Panc1 (cell line): ENCODE results near the gene RTF1. TPM values are rescaled to one million over a fixed set of nuclear protein-coding genes. Genes with fewer than 3 reads are reported as not detected.

Experiments
- ATAC-seq: fragments of 200-7000 bp; cut with Tn5 transposase; 2 replicates; pipeline ENCODE4 v1.9.1; 2020; ENCODE audit warnings: mild to moderate bottlenecking, moderate library complexity
- BruUV-seq: library from RNA; stranded (reverse); fragments of 400-500 nt; replicated peaks from 2 replicates; lab custom pipeline; 2021; lab: Mats Ljungman, UMichigan
- CTCF ChIA-PET: fragments of 300-600 bp; sonication (Branson Sonifier 250); formaldehyde crosslinking; loops from one replicate; lab custom pipeline; 2022; ENCODE audit warnings: antibody characterized with exemption; lab: Charles Lee
- POLR2A ChIA-PET: fragments of 300-600 bp; sonication (Branson Sonifier 250); formaldehyde crosslinking; loops from one replicate; lab custom pipeline; 2022; ENCODE audit warnings: antibody characterized with exemption; lab: Charles Lee
- DNase-seq: peaks from one replicate; pipeline ENCODE4 v3.0.0-alpha.2; 2010; ENCODE audit warnings: low read depth, low spot score
- H3K27ac ChIP-seq: 2 replicates; pipeline ENCODE4 v1.5.1; 2011; ENCODE audit warnings: mild to moderate bottlenecking, low read length, inconsistent platforms
- H3K27me3 ChIP-seq: fragments of 200-500 bp; sonication (Bioruptor generic); 2 replicates; pipeline ENCODE4 v1.6.0; 2014; ENCODE audit warnings: low read length, inconsistent platforms; ENCODE audit not compliant: control insufficient read depth, insufficient read depth
- H3K36me3 ChIP-seq: fragments of 200-500 bp; sonication (Bioruptor generic); 2 replicates; pipeline ENCODE4 v1.5.1; 2014; ENCODE audit warnings: inconsistent platforms, mild to moderate bottlenecking, low read length, moderate library complexity; ENCODE audit not compliant: control insufficient read depth, insufficient read depth
- H3K4me1 ChIP-seq: 2 replicates; pipeline ENCODE4 v1.5.1; 2011; ENCODE audit warnings: inconsistent platforms, mild to moderate bottlenecking, low read length, moderate library complexity; ENCODE audit not compliant: control insufficient read depth, insufficient read depth
- H3K4me3 ChIP-seq, 2 experiments: 2 replicates each; pipeline ENCODE4 v1.5.1; 2011 to 2012; ENCODE audit warnings: low read depth in 2 of 2, low read length in 2 of 2, mild to moderate bottlenecking in 2 of 2, inconsistent platforms in 1 of 2, moderate library complexity in 1 of 2
- H3K9me3 ChIP-seq: fragments of 200-500 bp; sonication (Bioruptor generic); 2 replicates; pipeline ENCODE4 v1.5.1; 2014; ENCODE audit warnings: low read depth, mild to moderate bottlenecking, inconsistent platforms, low read length, moderate library complexity; ENCODE audit not compliant: control insufficient read depth, insufficient read depth
- CTCF ChIP-seq: fragments of 450-650 bp; IDR thresholded peaks from 2 replicates; pipeline ENCODE4 v1.5.1; 2017; ENCODE audit warnings: mild to moderate bottlenecking
- POLR2AphosphoS5 ChIP-seq: IDR thresholded peaks from 2 replicates; pipeline ENCODE4 v1.6.1; 2012; ENCODE audit warnings: mild to moderate bottlenecking, low read depth, low read length, moderate library complexity
- REST ChIP-seq, 2 experiments: IDR thresholded peaks; 2 replicates each; pipeline ENCODE4 v1.6.1; 2011 to 2012; ENCODE audit warnings: low read depth in 2 of 2, control low read depth in 1 of 2, low read length in 1 of 2, mild to moderate bottlenecking in 1 of 2, moderate library complexity in 1 of 2; ENCODE audit not compliant: insufficient read depth in 1 of 2
- SIN3A ChIP-seq: IDR thresholded peaks from 2 replicates; pipeline ENCODE4 v1.6.1; 2012; ENCODE audit warnings: low read depth, mild to moderate bottlenecking, low read length, moderate library complexity, borderline replicate concordance; ENCODE audit not compliant: insufficient read depth
- TCF7L2 ChIP-seq: IDR thresholded peaks from 2 replicates; pipeline ENCODE4 v1.6.1; 2011; ENCODE audit warnings: mild to moderate bottlenecking, low read depth, low read length, inconsistent platforms
- in situ Hi-C: cut with HindIII; loops from 2 replicates; pipeline ENCODE4 v1.10.0; 2016; ENCODE audit warnings: low sequenced_read_pairs, low pct_unique_long_range_greater_than_20kb
- intact Hi-C: fragments of 100-400 bp; cut with micrococcal nuclease; formaldehyde crosslinking; loops from one replicate; pipeline ENCODE4 v1.10.0; 2022; ENCODE audit not compliant: unreplicated experiment
- total RNA-seq: library from RNA; stranded (reverse); gene quantifications from one replicate; pipeline ENCODE4 v1.2.1, GENCODE V29; 2021; ENCODE audit not compliant: unreplicated experiment

The RTF1 gene
- total RNA-seq, 1 experiment from 2014 or later: 43.5 TPM

GRCh38 chr15:41520636-41521035 lies 103.7 kb downstream of the RTF1 start:
- no TSS peak for BruUV-seq
- Histone ChIP-seq H3K4me1 (no peaks in the 10 kb centered on the region), H3K36me3 (no peaks in the 10 kb centered on the region), H3K27ac (no peak overlapping the region), H3K4me3 (no peak overlapping the region), H3K9me3 (no peaks in the 10 kb centered on the region), H3K27me3 (no peaks in the 10 kb centered on the region)
- TF ChIP-seq POLR2AphosphoS5: no peak
- TF ChIP-seq TCF7L2: no peak
- no peak for TF ChIP-seq CTCF
- no peak for TF ChIP-seq SIN3A
- TF ChIP-seq REST (IDR thresholded peaks at IDR 0.05; ENCODE audit: insufficient read depth in 1 of 2, low read depth in 2 of 2, low read length in 1 of 2): no peak
- POLR2A ChIA-PET: no interaction called here
- in situ Hi-C loops: no loop called here
- DNase-seq (no peak), ATAC-seq (no peak)
- CTCF ChIA-PET: interaction anchor here (0.6 kb wide), 1 partner anchor 42 kb away, joined by 4 read pairs; no protein-coding TSS in a partner anchor
- intact Hi-C loops: no loop called here

- no peak for DNase-seq
- ATAC-seq: peak; percentile 25; the same call in 1 of the 2 replicates
- Histone ChIP-seq H3K4me1 (no peaks in the 10 kb centered on the region), H3K27ac (no peak overlapping the region), H3K27me3 (no peaks in the 10 kb centered on the region), H3K36me3 (no peaks in the 10 kb centered on the region), H3K9me3 (no peaks in the 10 kb centered on the region), H3K4me3 (no peak overlapping the region)
- no TSS peak for BruUV-seq
- in situ Hi-C loops: no loop called here
- ChIA-PET POLR2A (interaction anchor here (0.7 kb wide), 1 partner anchor 56 kb away, joined by 3 read pairs; no protein-coding TSS in a partner anchor), CTCF (interaction anchor here (0.6 kb wide), 1 partner anchor 177 kb away, joined by 3 read pairs; no protein-coding TSS in a partner anchor)
- TF ChIP-seq TCF7L2 (no peak), POLR2AphosphoS5 (no peak), CTCF (no peak), REST (IDR thresholded peaks at IDR 0.05; ENCODE audit: insufficient read depth in 1 of 2, low read depth in 2 of 2, low read length in 1 of 2) (no peak), SIN3A (no peak)
- intact Hi-C loops: no loop called here
Measured at GRCh38 chr15:41521614-41522013, 104.7 kb downstream of the RTF1 start.
